Head of caudate nucleus (tissue), 42 donors: Measurements from ENCODE around the gene EPHB2.

Experiments used
- DNase-seq, 42 donors: peaks; one replicate each; pipeline versions ENCODE4 v3.0.0 to v3.0.0-alpha.2; 2020 to 2021; ENCODE audit warnings: mixed read lengths in 7 of 42
- intact Hi-C: fragments of 100-400 bp; cut with DNase I; formaldehyde crosslinking; loops from one replicate; pipeline ENCODE4 v1.15.0; 2022

The EPHB2 gene

DNA sequence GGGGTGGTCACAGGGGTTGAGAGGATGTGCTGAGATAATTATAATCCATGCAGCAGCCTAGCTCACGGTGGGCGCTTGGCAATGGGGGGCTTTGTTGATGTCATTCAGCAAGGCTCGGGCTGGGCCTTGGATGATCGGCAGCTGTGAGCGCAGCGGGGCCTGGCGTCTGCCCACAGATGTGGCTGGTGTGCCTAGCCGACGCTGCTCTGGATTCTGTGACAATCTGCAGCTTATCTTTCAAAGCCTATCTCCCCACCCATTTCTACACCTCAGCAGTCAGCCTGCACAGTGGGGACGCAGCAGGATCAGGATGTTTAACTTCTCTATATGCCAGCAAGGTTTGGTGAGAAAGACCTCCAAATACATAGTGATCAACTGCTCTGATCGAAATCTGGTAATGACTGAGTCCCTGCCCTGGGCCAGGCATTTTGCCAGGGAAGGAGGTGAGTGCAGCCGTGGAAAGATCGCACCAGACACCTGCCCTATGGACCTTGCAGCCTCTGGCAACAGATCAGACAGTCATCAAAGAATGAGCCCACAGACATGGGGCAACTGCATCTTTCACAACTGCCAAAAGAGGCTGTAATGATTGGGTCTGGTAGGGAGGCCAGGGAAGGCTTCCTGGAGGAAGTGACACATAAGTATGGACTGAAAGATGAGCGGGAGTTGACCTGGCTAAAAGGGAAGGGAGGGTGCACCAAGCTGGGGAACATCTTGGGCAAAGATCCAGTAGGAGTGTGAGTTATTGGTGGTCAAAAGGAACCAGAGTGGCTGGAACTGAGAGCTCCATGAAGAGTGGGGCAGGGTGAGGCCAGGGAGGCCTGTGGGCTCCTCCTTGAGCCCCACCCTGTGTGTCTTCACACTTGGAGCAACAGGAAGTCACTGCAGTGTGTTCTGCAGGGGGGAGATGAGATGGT, 35.3 kb downstream of the EPHB2 start:
- DNase-seq = no peak
- intact Hi-C loops = no loop called here

DNA sequence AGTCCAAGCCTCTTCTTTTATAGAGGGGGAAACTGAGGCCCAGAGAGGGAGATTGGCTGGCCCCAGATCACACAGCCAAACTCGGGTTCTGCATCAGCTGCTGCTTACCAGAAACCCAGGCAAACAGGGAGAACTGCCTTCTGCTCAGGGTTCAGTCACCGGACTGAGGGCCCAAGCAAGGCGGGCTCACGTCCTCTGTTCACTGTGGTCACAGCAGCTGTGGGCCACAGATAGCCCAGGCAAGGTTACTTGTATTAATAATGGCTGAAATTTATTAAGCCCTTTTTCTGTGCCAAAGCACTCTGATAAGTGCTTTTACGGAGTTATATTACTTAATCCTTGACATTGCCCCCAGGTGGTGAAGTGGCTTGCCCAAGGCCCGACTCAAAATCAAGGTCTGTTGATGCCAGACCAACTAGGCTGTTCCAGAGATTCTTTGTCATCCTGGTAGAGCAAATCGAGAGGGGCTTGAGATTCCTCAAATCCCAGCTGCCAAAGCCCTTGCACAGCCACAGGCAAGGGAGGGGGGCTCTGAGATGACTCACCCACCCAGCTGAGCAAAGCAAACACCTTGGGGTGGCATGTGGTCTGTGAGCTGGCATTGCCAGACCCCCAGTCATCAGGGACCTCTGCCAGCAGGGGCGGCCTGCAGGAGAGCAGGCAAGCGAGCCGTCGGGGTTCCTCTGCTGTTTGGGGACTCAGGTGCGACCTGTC, 36.5 kb downstream of the EPHB2 start:
- no peak for DNase-seq
- intact Hi-C loops = no loop called here

DNA sequence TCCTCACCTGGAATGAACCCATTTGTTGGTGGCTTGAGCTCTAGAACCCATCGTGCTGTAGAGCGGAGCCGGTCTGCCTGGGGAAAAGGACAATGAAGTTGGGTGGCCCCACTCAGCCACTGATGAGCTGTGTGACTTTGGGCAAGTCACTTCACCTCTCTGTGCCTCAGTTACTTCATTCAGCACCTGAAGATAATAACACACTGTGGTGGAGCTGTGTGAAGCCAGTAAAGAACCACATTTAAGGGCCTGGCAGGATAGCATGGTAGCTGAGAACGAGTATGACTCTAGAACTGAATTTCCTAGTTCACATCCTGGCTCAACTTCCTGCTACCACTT, 37.1 kb downstream of the EPHB2 start:
- intact Hi-C loops = no loop called here
- no peak for DNase-seq

DNA sequence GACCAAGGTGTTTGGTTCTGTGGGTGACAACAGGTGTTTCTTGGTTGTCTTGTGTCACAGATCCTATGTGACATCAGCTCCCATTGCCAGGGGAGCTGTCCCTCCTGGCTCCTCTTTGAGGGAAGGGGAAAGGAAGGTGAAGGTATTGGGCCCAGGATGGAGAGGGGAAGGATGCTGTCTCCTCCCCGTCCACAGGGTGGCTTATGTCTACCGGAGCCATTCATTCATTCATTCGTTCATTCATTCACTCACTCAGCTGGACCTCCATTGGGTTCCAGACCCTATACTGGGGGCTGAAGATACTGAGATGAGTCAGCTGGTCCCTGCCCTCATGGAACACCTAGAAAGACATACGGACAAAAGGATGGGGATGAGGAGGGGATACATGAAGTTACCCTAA, 38.9 kb downstream of the EPHB2 start:
- intact Hi-C loops = no loop called here
- DNase-seq = no peak

DNA sequence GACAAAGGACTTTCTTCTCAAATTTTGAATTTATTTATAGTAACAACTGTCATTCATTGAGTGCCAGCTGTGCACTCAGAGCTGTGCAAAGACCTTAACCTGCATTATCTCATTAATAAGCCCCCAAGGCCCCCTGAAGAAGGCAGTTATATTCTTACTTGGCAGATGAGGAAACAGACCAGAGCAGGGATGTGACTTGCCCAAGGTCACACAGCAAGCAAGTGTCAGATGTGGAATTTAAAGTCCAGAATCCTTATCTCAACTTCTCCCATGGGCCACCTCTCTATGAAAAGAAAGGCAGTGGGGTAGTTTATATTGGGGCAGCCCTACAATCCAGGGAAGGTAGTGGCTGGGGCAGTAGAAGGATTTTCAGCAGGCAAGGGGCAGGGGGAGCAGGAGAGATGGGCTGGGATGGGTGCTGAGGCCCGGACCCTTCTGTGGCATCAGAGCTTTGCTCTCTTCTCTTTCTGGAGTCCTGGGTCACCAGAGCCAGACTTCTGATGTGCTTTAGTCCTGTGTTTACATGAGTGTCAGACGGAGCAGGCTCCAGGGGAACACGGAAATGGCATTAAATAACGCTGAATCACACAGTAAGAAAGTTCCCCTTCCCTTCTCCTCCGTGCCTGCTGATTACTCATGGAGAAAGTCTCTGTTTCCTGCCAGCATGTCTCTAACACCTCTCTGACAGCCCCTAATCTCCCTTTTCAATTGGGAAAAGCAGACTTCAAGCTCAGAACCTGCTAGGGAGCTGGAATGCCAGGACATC, 39.5 kb downstream of the EPHB2 start:
- intact Hi-C loops = no loop called here
- DNase-seq = peak in 14 of 42 donors; percentile 15 to 57 (median 28)

DNA sequence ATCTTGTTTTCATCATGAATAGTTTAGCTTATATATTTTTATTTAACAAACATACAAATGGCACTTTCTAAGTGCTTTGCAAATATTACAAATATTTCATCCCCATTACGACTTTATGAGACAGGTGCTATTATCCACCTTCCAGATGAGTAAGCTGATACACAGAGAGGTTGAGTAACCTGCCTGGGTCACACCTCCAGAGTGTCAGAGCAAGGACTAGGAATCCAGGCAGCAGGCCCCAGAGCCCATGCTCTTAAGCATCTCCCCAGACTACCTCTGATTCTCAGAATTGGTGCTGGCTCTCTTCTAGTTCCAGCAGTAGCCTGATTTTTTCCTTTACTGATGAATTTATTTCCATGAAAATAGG, 40.0 kb downstream of the EPHB2 start:
- intact Hi-C loops = no loop called here
- no peak for DNase-seq

DNA sequence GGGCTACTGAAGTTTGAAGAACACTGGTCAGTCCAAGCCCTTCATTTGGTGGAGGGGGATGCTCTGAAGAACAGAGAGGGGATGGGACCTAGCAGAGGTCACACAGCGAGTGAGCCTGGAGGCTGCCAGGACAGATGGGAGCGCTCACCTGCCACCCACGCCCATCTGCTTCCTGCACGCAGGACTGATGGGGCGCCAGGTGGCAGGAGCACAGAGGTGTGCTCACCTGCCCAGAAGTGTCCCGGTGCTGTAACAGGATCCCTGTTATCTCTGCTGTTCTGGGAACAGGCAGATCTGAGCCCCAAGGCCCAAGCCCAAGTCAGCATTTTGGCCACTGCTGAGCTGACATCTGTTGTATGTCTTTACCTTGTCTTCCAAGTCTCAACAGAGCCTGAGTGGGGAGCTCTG, 40.5 kb downstream of the EPHB2 start:
- intact Hi-C loops = no loop called here
- DNase-seq = no peak

DNA sequence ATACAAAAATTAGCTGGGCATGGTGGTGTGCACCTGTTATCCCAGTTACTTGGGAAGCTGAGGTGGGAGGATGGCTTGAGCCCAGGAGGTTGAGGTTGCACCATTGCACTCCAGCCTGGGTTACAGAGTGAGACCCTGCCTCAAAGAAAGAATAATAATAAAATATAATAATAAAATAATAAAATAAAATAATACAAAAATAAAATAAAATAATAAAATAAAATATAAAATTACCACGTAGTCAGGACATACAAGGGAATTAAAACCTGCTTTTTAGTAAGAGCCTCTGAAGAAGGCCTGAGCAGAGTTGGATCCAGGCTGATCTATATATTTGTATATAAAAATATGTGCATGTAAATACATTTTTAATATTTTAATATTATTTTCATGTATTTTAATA, 41.7 kb downstream of the EPHB2 start:
- intact Hi-C loops = no loop called here
- no peak for DNase-seq

DNA sequence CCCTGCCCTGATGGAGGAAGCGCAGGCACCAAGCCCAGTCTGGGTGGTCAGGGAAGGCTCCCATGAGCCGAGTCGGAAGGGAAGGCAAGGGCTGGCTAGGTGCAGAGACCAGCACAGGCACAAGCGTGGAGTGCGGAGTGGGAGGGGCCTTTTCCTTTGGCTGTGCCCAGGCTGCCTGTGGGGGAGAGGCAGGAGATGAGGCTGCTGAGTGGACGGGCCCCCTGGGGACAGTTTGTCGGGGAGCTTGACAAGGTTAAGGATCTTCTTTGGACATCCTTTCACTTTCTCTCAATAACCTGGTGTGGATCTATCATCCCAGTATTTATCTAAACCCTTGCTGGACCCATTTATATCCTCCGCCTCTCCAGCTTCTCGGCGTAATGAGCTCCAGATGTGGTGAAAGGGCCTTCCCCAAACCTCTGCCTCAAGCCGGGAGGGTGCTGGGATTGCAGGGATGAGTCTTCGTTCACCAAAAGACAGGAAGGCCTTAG, 42.9 kb downstream of the EPHB2 start:
- intact Hi-C loops = no loop called here
- DNase-seq = no peak

DNA sequence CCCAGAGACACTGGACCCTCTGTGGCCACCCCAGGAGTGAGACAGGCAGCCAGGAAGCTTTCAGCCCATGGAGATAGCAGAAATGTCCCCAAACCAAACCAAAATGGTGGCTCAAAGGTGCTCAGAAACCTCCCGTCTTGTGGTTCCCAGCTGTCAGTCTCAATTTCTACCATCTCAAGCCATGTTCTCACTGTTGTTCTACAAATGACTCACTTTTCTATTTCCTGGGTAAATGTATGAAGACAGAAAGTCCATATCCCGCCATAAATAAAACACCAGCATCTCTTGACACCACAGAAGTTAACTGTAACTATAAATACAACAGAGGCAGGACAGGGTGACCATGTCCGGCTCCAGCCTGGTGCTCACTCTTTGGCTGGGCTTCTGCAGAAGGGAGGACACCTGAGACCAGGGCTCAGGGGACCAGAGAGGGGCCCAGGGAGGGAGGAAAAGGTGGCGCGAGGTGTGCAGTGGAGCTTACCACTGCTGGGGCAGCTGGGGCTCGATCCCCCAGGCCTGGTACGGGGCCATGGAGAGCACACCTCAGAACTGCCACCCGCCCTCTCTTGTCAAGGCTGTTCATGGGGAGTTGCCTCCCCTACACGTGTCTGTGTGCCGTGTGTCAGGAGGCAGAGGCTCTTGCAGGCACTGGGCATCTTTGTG, 43.6 kb downstream of the EPHB2 start:
- intact Hi-C loops = no loop called here
- DNase-seq = no peak

DNA sequence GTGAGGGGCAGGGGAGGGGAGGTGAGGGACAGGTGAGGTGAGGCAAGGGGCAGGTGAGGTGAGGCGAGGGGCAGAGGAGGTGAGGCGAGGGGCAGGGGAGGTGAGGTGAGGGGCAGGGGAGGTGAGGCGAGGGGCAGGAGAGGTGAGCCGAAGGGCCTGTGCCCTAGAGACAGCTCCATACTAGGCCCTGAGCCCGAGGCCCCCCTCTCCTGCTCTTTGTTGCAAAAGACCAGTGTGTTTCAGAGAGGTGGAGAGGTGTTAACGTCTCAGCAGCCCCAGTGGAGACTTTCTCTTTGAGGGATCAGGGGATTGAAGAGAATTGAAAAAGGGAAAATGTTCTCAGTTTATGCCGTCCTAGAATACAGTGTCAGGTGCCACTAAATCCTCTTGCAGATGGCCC, 44.2 kb downstream of the EPHB2 start:
- intact Hi-C loops = no loop called here
- no peak for DNase-seq

DNA sequence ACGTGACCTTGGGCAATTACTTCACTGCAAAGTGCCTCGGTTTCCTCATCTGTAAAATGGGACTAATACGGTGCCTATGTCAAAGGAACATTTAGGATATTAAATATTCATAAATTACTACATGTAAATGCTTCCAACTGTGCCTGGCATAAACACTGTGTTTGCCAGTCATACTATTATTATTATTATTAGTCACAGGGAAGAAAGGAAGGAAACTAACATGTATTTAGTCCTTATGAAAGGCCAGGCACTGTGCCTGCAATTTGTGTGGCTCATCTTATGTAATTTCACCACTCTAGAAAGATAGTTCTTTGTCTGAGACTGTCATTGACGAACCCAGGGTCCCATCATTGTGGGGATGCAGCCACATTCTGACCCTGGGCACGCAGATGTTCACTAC, 45.0 kb downstream of the EPHB2 start:
- DNase-seq = no peak
- intact Hi-C loops = no loop called here

DNA sequence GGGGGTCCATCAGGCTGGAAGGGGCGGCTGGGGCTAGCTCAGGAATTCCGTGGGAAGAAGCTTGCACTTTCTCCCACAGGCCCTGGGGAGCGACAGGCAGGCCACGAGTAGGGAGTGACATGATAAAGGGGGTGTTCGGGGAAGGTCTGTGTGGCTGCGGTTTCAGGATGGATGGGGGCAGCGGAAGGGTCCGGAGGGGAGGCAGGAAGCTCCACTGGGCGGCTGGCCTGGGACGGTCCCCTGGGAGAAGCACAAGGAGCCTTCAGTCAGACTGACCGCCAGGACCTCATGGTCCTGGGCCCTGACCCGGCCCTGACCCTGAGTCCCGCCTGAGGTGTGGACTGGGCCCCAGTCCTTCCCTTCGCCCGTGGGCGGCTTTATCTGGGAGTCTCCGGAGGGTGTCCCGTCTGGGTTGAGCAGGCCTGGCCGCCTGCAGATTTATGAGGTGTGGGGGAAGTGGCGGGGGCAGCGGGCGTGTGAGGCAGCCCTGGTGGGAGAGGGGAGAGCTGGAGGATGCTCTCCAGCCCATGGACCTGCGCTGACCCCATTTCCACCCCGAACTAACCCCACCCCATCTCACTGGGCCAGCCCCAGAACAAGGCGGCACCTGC, 45.6 kb downstream of the EPHB2 start:
- no peak for DNase-seq

DNA sequence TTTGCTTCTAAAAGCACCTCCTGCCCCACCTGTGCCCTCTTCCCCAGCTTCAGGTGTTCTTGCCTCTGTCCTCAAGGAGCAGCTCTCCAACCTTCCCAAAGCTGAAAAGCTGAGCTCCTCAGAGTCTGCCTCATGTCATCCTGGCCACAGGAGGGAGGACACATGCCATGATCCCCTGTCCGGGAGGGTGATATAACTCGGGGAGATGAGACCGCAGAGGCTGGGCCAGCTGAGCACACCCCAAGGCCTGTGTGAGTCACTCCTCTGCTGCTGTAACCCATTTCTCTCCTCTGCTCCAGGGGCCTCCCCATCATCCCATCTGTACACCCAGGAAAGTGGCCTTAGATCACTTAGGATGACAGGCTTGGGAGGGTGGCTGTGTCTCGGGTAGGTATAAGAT, 49.8 kb downstream of the EPHB2 start:
- intact Hi-C loops = no loop called here
- DNase-seq = no peak

More for the DNA sequence above, 45.6 kb downstream of the EPHB2 start:
- intact Hi-C loops = no loop called here

DNA sequence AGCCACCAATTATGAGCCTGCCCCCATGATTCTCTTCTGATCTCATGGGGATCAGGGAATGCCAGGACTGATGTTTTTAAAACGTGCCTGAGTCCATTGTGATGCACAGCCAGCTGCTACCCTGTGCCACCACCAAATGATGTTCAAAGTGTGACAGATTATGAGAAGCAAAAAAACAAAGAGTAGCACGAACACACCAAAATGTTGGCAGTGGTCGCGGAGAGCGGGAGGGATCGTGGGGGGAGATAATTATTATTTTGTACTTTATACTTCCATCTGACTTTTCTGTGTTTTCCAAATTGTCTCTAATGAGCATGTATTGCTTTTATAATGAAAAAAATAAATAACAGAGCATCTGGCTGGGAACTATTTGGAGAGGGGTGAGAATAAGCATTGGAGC, 50.5 kb downstream of the EPHB2 start:
- intact Hi-C loops = no loop called here
- no peak for DNase-seq

DNA sequence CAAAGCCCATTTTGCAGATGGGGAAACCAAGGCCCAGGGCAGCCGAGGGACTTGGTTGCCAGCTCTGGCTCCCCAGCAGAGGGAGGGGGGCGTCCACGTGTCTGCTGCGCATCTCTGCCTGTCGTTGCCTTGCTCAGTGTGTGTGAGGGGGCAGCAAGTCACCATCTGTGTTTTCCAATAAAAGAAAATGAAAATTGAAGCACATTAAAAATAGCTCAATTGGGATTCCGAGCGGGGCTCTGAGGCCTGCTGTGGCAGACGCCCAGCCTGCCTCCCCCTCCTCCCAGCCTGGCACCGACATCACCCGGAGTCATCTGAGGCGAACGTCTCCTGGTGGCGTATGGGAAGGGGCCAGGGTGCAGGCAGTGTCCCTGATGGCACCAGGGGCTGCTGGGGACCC, 51.2 kb downstream of the EPHB2 start:
- intact Hi-C loops = no loop called here
- DNase-seq = peak in 32 of 42 donors; percentile 7 to 63 (median 41)

DNA sequence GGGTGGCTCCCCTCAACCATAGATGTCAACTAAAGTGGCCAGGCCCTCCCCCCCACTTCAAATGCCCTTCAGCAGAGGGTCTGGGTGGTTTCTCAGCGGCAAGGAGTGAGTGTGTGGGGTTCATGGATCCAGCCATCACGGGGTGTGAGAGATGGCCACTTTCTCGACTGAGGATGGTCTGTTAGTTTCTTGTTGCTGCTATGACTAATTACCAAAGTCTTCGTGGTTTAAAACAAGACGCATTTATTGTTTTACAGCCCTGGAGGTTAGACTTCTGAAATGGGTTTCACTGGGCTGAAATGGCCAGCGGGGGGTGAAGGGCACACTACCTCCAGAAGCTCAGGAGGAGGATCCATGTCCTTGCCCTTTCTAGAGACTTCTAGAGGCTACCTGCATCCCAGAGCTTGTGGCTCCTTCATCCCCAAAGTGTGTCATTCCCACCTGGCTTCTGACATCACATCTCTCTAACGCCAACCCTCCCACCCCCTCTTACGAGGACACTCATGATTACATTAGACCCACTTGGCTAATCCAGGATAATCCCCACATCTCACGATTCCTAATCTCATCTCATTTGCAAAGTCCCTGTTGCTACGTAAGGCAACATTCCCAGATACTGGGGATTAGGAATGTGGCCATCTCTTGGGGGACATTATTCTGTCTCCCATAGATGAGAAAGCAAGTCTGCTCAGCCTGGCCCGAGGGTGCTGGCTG, 53.0 kb downstream of the EPHB2 start:
- no peak for DNase-seq
- intact Hi-C loops = no loop called here

DNA sequence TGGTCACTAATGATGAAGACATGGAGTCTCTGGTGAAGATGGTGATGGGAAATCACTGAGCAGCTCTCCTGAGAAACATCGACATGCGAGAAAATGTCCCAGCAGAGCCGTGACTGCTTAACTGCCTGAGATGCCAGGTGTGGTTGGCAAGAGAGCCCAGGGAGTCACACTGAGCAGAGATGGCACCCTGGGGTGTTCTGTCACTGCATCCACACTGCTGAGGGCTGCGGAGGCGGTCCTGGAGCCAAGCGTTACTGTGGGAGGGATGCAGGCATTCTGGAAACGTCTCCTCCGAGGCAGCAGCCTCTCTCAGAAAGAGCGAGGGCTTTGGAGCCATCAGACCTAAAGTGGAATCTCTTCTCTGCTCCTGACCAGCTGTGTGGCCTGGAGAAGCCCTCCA, 57.2 kb downstream of the EPHB2 start:
- DNase-seq = no peak
- intact Hi-C loops = no loop called here
